Panc1 (cell line): ENCODE data around the gene C1QL1. TPM values are rescaled to one million over a fixed set of nuclear protein-coding genes. Genes with fewer than 3 reads are reported as not detected.

Experiments used
- ATAC-seq: fragments of 200-7000 bp; cut with Tn5 transposase; 2 replicates; pipeline ENCODE4 v1.9.1; 2020; ENCODE audit warnings: mild to moderate bottlenecking, moderate library complexity
- BruUV-seq: library from RNA; stranded (reverse); fragments of 400-500 nt; replicated peaks from 2 replicates; lab custom pipeline; 2021; lab: Mats Ljungman, UMichigan
- CTCF ChIA-PET: fragments of 300-600 bp; sonication (Branson Sonifier 250); formaldehyde crosslinking; loops from one replicate; lab custom pipeline; 2022; ENCODE audit warnings: antibody characterized with exemption; lab: Charles Lee
- POLR2A ChIA-PET: fragments of 300-600 bp; sonication (Branson Sonifier 250); formaldehyde crosslinking; loops from one replicate; lab custom pipeline; 2022; ENCODE audit warnings: antibody characterized with exemption; lab: Charles Lee
- DNase-seq: peaks from one replicate; pipeline ENCODE4 v3.0.0-alpha.2; 2010; ENCODE audit warnings: low read depth, low spot score
- H3K27ac ChIP-seq: 2 replicates; pipeline ENCODE4 v1.5.1; 2011; ENCODE audit warnings: mild to moderate bottlenecking, low read length, inconsistent platforms
- H3K27me3 ChIP-seq: fragments of 200-500 bp; sonication (Bioruptor generic); 2 replicates; pipeline ENCODE4 v1.6.0; 2014; ENCODE audit warnings: low read length, inconsistent platforms; ENCODE audit not compliant: control insufficient read depth, insufficient read depth
- H3K36me3 ChIP-seq: fragments of 200-500 bp; sonication (Bioruptor generic); 2 replicates; pipeline ENCODE4 v1.5.1; 2014; ENCODE audit warnings: inconsistent platforms, mild to moderate bottlenecking, low read length, moderate library complexity; ENCODE audit not compliant: control insufficient read depth, insufficient read depth
- H3K4me1 ChIP-seq: 2 replicates; pipeline ENCODE4 v1.5.1; 2011; ENCODE audit warnings: inconsistent platforms, mild to moderate bottlenecking, low read length, moderate library complexity; ENCODE audit not compliant: control insufficient read depth, insufficient read depth
- H3K4me3 ChIP-seq, 2 experiments: 2 replicates each; pipeline ENCODE4 v1.5.1; 2011 to 2012; ENCODE audit warnings: low read depth in 2 of 2, low read length in 2 of 2, mild to moderate bottlenecking in 2 of 2, inconsistent platforms in 1 of 2, moderate library complexity in 1 of 2
- H3K9me3 ChIP-seq: fragments of 200-500 bp; sonication (Bioruptor generic); 2 replicates; pipeline ENCODE4 v1.5.1; 2014; ENCODE audit warnings: low read depth, mild to moderate bottlenecking, inconsistent platforms, low read length, moderate library complexity; ENCODE audit not compliant: control insufficient read depth, insufficient read depth
- POLR2AphosphoS5 ChIP-seq: IDR thresholded peaks from 2 replicates; pipeline ENCODE4 v1.6.1; 2012; ENCODE audit warnings: mild to moderate bottlenecking, low read depth, low read length, moderate library complexity
- SIN3A ChIP-seq: IDR thresholded peaks from 2 replicates; pipeline ENCODE4 v1.6.1; 2012; ENCODE audit warnings: low read depth, mild to moderate bottlenecking, low read length, moderate library complexity, borderline replicate concordance; ENCODE audit not compliant: insufficient read depth
- TCF7L2 ChIP-seq: IDR thresholded peaks from 2 replicates; pipeline ENCODE4 v1.6.1; 2011; ENCODE audit warnings: mild to moderate bottlenecking, low read depth, low read length, inconsistent platforms
- in situ Hi-C: cut with HindIII; loops from 2 replicates; pipeline ENCODE4 v1.10.0; 2016; ENCODE audit warnings: low sequenced_read_pairs, low pct_unique_long_range_greater_than_20kb
- intact Hi-C: fragments of 100-400 bp; cut with micrococcal nuclease; formaldehyde crosslinking; loops from one replicate; pipeline ENCODE4 v1.10.0; 2022; ENCODE audit not compliant: unreplicated experiment
- total RNA-seq: library from RNA; stranded (reverse); gene quantifications from one replicate; pipeline ENCODE4 v1.2.1, GENCODE V29; 2021; ENCODE audit not compliant: unreplicated experiment
- TF ChIP-seq, protein P1 (sequence below): fragments of 450-650 bp; IDR thresholded peaks from 2 replicates; pipeline ENCODE4 v1.5.1; 2017; ENCODE audit warnings: mild to moderate bottlenecking
- TF ChIP-seq, protein P2 (sequence below), 2 experiments: IDR thresholded peaks; 2 replicates each; pipeline ENCODE4 v1.6.1; 2011 to 2012; ENCODE audit warnings: low read depth in 2 of 2, control low read depth in 1 of 2, low read length in 1 of 2, mild to moderate bottlenecking in 1 of 2, moderate library complexity in 1 of 2; ENCODE audit not compliant: insufficient read depth in 1 of 2

C1QL1 gene
- total RNA-seq, 1 experiment from 2014 or later = 9.5 TPM

DNA sequence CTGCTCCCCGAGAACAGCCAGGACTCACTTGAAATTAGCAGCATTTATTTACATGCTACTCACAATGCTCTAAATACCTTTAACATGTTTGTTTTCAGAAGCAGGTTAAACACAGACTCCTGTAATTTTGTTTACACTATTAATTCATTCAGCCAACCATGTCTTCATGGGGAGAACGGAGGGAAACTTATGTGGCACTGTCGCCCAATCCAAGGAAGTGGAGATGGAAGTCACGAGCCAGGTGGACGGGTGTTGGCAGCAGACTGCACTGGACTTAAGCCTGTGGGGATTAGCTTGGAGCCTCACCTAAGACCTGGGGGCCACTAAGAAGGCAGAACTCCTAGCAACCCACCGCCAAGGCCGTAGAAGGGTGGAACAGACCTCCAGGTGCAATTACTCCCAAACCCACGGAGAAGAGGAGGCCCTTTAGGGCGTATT, 44.0 kb downstream of the C1QL1 start:
- BruUV-seq = no TSS peak
- Histone ChIP-seq H3K27ac (no peak overlapping the region), H3K4me3 (no peak overlapping the region), H3K36me3 (no peaks in the 10 kb centered on the region), H3K4me1 (no peaks in the 10 kb centered on the region), H3K27me3 (no peaks in the 10 kb centered on the region), H3K9me3 (no peaks in the 10 kb centered on the region)
- intact Hi-C loops (no loop called here), in situ Hi-C loops (no loop called here)
- CTCF ChIA-PET = no interaction called here
- TF ChIP-seq, protein P1, sequence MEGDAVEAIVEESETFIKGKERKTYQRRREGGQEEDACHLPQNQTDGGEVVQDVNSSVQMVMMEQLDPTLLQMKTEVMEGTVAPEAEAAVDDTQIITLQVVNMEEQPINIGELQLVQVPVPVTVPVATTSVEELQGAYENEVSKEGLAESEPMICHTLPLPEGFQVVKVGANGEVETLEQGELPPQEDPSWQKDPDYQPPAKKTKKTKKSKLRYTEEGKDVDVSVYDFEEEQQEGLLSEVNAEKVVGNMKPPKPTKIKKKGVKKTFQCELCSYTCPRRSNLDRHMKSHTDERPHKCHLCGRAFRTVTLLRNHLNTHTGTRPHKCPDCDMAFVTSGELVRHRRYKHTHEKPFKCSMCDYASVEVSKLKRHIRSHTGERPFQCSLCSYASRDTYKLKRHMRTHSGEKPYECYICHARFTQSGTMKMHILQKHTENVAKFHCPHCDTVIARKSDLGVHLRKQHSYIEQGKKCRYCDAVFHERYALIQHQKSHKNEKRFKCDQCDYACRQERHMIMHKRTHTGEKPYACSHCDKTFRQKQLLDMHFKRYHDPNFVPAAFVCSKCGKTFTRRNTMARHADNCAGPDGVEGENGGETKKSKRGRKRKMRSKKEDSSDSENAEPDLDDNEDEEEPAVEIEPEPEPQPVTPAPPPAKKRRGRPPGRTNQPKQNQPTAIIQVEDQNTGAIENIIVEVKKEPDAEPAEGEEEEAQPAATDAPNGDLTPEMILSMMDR = no peak
- TF ChIP-seq TCF7L2 (no peak), POLR2AphosphoS5 (peak; percentile 52)
- DNase-seq = no peak
- POLR2A ChIA-PET = no interaction called here
- ATAC-seq = no peak; the same call in 1 of the 2 replicates

DNA sequence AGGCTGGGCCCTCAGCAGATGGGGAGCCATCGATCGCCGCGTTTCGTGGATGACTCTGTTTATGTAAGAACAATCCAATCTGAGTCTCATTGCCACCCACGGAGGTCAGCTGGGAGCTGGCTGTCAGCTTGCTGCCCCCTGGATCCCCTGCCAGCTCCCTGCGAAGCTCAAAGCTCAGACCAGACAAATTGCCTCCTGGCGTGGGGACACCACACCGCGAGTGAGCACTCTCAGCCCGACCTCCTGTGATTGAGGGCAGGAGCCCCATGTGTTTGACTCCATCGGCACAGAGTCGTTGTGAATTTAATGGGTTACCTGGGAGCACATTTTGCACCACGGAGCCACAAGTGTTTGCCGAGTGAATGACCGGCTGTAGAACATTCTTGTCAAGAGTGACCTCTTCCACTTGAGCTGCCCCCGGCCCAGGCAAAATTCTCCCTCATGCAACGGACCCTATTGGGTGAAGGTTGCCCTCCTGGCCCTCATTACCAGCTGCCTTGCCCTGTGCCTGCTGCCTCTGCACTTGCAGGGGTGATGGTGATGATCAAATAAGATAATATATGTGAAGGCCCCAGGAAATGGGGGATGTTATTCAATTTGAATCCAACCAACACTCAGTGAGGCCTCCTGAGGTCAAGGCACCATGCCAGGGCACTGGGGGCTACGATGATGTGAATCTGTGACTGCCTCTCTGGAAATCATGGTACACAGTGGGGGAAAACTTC, 45.2 kb downstream of the C1QL1 start:
- BruUV-seq = no TSS peak
- POLR2A ChIA-PET = no interaction called here
- intact Hi-C loops = no loop called here

More for the DNA sequence above, 45.2 kb downstream of the C1QL1 start:
- Histone ChIP-seq H3K4me3 (no peak overlapping the region), H3K4me1 (no peaks in the 10 kb centered on the region), H3K27me3 (no peaks in the 10 kb centered on the region), H3K27ac (no peak overlapping the region), H3K36me3 (no peaks in the 10 kb centered on the region), H3K9me3 (no peaks in the 10 kb centered on the region)
- CTCF ChIA-PET = no interaction called here
- TF ChIP-seq POLR2AphosphoS5 (no peak), TCF7L2 (no peak), SIN3A (no peak)
- TF ChIP-seq, protein P2, sequence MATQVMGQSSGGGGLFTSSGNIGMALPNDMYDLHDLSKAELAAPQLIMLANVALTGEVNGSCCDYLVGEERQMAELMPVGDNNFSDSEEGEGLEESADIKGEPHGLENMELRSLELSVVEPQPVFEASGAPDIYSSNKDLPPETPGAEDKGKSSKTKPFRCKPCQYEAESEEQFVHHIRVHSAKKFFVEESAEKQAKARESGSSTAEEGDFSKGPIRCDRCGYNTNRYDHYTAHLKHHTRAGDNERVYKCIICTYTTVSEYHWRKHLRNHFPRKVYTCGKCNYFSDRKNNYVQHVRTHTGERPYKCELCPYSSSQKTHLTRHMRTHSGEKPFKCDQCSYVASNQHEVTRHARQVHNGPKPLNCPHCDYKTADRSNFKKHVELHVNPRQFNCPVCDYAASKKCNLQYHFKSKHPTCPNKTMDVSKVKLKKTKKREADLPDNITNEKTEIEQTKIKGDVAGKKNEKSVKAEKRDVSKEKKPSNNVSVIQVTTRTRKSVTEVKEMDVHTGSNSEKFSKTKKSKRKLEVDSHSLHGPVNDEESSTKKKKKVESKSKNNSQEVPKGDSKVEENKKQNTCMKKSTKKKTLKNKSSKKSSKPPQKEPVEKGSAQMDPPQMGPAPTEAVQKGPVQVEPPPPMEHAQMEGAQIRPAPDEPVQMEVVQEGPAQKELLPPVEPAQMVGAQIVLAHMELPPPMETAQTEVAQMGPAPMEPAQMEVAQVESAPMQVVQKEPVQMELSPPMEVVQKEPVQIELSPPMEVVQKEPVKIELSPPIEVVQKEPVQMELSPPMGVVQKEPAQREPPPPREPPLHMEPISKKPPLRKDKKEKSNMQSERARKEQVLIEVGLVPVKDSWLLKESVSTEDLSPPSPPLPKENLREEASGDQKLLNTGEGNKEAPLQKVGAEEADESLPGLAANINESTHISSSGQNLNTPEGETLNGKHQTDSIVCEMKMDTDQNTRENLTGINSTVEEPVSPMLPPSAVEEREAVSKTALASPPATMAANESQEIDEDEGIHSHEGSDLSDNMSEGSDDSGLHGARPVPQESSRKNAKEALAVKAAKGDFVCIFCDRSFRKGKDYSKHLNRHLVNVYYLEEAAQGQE (IDR thresholded peaks at IDR 0.05; ENCODE audit: insufficient read depth in 1 of 2, low read depth in 2 of 2, low read length in 1 of 2) = no peak
- TF ChIP-seq, protein P1 = no peak
- no peak for DNase-seq
- no peak for ATAC-seq
- in situ Hi-C loops = no loop called here
